HG02678 (cell line): ENCODE data around the gene CCN5.
"Not testable (repeated sequence)": the region's sequence is repeated elsewhere in the genome, so short reads cannot be mapped to it uniquely, and the experiment has no call there.

Experiments
- ATAC-seq: cut with Tn5 transposase; IDR thresholded peaks from one replicate; pipeline ENCODE4 v1.9.1; 2021; ENCODE audit warnings: mild to moderate bottlenecking, moderate library complexity; ENCODE audit not compliant: unreplicated experiment

The CCN5 gene

GRCh38 chr20:44756011-44756688, 41.0 kb downstream of the CCN5 start:
- ATAC-seq, result no peak

- ATAC-seq, result no peak
Observed at GRCh38 chr20:44756956-44757355, 41.8 kb downstream of the CCN5 start.

GRCh38 chr20:44758247-44759101, 43.3 kb downstream of the CCN5 start:
- ATAC-seq, result no peak

- no peak for ATAC-seq
Observed at GRCh38 chr20:44759595-44759994, 44.4 kb downstream of the CCN5 start.

- ATAC-seq, result no peak
Observed at GRCh38 chr20:44761423-44761822, 46.3 kb downstream of the CCN5 start.

GRCh38 chr20:44762466-44763140, 47.4 kb downstream of the CCN5 start:
- no peak for ATAC-seq

GRCh38 chr20:44763798-44764197, 48.6 kb downstream of the CCN5 start:
- not testable (repeated sequence) for ATAC-seq

- ATAC-seq, result no peak
Observed at GRCh38 chr20:44765091-44765490, 49.9 kb downstream of the CCN5 start.

GRCh38 chr20:44765701-44766347, 50.7 kb downstream of the CCN5 start:
- ATAC-seq, result no peak

GRCh38 chr20:44768256-44768655, 53.1 kb downstream of the CCN5 start:
- no peak for ATAC-seq

GRCh38 chr20:44768854-44769480, 53.8 kb downstream of the CCN5 start:
- ATAC-seq, result no peak

- ATAC-seq, result no peak
Observed at GRCh38 chr20:44769481-44769863, 54.3 kb downstream of the CCN5 start.

GRCh38 chr20:44770484-44771171, 55.5 kb downstream of the CCN5 start:
- ATAC-seq, result no peak

GRCh38 chr20:44771172-44771535, 56.0 kb downstream of the CCN5 start:
- ATAC-seq, result no peak

GRCh38 chr20:44772636-44773035, 57.5 kb downstream of the CCN5 start:
- no peak for ATAC-seq

GRCh38 chr20:44773070-44773829, 58.1 kb downstream of the CCN5 start:
- ATAC-seq, result no peak

GRCh38 chr20:44776980-44777379, 61.8 kb downstream of the CCN5 start:
- ATAC-seq, result no peak
